Motor neuron (in vitro differentiated cells): ENCODE measurements around the gene SKIL. TPM values are rescaled to one million over a fixed set of nuclear protein-coding genes. Genes with fewer than 3 reads are reported as not detected.
"Not testable (repeated sequence)": the region's sequence is repeated elsewhere in the genome, so short reads cannot be mapped to it uniquely, and the experiment has no call there.

Source experiments
- ATAC-seq, 8 experiments: fragments of 200-7000 bp; cut with Tn5 transposase; replicated peaks in 6 of 8; 2 replicates each; pipeline ENCODE4 v1.8.0; 2021; ENCODE audit warnings: mild to moderate bottlenecking in 8 of 8, moderate library complexity in 8 of 8
- H3K27ac ChIP-seq, 2 donors: fragments of 250-450 bp; sonication (Bioruptor Pico); 2 replicates each; pipeline ENCODE4 v1.9.0; 2021; ENCODE audit warnings: antibody characterized with exemption in 2 of 2, mild to moderate bottlenecking in 2 of 2, moderate library complexity in 1 of 2
- H3K4me1 ChIP-seq, 2 donors: fragments of 250-450 bp; sonication (Bioruptor Pico); replicated peaks in 1 of 2; 2 replicates each; pipeline ENCODE4 v1.6.1; 2021; ENCODE audit warnings: antibody characterized with exemption in 2 of 2, mild to moderate bottlenecking in 2 of 2, moderate library complexity in 1 of 2
- H3K4me3 ChIP-seq, 5 donors: fragments of 250-450 bp; sonication (Bioruptor Pico); 2 replicates each; pipeline ENCODE4 v1.9.0; 2021; ENCODE audit warnings: antibody characterized with exemption in 5 of 5, mild to moderate bottlenecking in 5 of 5, moderate library complexity in 4 of 5
- WGBS, 10 experiments: fragments of 450-650 bp; shearing (Covaris generic); methylation state at CpG; one replicate each; pipeline ENCODE4 v1.0.0; 2022; 5-methylcytosine and 5-hydroxymethylcytosine counted together
- in situ Hi-C, 9 experiments: fragments of 400-800 bp; cut with MboI; loops; one replicate each; pipeline ENCODE4 v1.15.0; 2021; ENCODE audit warnings: low sequenced_read_pairs in 9 of 9, low pct_unique_long_range_greater_than_20kb in 2 of 9; ENCODE audit not compliant: unreplicated experiment in 9 of 9
- total RNA-seq, 8 experiments: library from RNA; unstranded; fragments of 300-600 nt; gene quantifications; 2 replicates each; pipeline versions ENCODE4 v1.2.3 to v1.2.4, GENCODE V29; 2022

SKIL gene, protein sequence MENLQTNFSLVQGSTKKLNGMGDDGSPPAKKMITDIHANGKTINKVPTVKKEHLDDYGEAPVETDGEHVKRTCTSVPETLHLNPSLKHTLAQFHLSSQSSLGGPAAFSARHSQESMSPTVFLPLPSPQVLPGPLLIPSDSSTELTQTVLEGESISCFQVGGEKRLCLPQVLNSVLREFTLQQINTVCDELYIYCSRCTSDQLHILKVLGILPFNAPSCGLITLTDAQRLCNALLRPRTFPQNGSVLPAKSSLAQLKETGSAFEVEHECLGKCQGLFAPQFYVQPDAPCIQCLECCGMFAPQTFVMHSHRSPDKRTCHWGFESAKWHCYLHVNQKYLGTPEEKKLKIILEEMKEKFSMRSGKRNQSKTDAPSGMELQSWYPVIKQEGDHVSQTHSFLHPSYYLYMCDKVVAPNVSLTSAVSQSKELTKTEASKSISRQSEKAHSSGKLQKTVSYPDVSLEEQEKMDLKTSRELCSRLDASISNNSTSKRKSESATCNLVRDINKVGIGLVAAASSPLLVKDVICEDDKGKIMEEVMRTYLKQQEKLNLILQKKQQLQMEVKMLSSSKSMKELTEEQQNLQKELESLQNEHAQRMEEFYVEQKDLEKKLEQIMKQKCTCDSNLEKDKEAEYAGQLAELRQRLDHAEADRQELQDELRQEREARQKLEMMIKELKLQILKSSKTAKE
- total RNA-seq = 100 to 1,000 TPM in 1 of 8 experiments, 10 to 100 TPM in 7; 36.3 to 132 (median 58.3) TPM

GRCh38 chr3:170357176-170358041 is at the start of gene SKIL:
Gene SKIL (plus strand): TSS chr3:170357715. CDS start chr3:170360332, 2,617 bp downstream.
- in situ Hi-C loops = loop anchor here in 1 of 9 experiments (25.0 kb wide), 1 partner anchor 170 kb away; the partner anchor contains the start of gene PHC3
- H3K4me1 ChIP-seq = peaks cover 34 to 48% of the 10 kb centered on the region in 2 donors
- H3K27ac ChIP-seq = peak within 1 kb of the TSS; percentile 94 to 95
- peak; percentile 59 to 84 (median 76) for ATAC-seq
- no CpG with 5 or more reads among the region's 124 CpGs for WGBS, 10 experiments
- H3K4me3 ChIP-seq = peak within 1 kb of the TSS; percentile 58 to 86 (median 68)

DNA sequence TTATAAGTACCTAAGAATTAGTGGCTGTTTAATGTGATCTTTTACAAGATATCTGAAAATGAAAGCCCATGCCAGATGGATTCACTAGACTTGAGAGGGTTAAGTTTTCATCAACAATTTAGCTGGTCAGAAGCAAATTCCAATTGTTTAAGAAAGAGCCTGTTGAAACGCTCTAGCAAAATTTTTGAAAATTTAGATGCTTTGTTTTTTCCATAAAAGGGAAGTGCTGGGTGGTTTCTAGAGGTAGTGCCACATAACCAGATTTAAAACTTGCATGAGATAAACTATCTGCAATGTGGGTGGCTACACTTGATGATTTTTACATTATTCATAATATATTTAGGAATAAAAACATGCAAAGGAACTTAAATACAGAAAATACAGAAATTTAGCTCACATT is 48.5 kb upstream of the SKIL start:
- Histone ChIP-seq H3K4me3 (no peak overlapping the region), H3K4me1 (no peaks in the 10 kb centered on the region), H3K27ac (no peak overlapping the region)
- WGBS, 10 experiments = 0 to 100% (median 78%) methylated on average over 1 of the region's 1 CpG
- ATAC-seq = peak in 2 of 8 experiments; percentile 10 to 33
- in situ Hi-C loops = no loop called here

DNA sequence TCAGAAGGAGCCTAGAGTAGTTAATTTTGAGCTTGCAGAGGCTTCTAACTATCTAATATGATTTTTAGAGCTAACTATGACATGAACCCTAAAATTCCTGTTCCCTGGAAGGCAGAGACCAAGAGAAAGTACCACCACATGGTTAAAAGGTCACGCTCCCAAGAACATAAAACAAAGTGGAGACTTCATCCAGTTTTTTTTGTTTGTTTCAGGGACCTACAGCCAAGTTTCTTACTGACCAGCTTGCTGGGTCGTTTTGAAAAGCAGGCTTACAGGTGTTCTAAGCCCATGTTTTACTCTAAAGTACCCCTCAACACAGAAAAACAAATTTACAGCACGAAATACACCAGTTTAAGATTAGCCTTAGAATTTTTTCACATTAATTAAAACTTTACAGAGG is 39.6 kb upstream of the SKIL start:
- in situ Hi-C loops = no loop called here
- 51 to 100% (median 67%) methylated on average over 1 to 3 of the region's 3 CpGs; no CpG with 5 or more reads in 1 of the 10 experiments for WGBS, 10 experiments

DNA sequence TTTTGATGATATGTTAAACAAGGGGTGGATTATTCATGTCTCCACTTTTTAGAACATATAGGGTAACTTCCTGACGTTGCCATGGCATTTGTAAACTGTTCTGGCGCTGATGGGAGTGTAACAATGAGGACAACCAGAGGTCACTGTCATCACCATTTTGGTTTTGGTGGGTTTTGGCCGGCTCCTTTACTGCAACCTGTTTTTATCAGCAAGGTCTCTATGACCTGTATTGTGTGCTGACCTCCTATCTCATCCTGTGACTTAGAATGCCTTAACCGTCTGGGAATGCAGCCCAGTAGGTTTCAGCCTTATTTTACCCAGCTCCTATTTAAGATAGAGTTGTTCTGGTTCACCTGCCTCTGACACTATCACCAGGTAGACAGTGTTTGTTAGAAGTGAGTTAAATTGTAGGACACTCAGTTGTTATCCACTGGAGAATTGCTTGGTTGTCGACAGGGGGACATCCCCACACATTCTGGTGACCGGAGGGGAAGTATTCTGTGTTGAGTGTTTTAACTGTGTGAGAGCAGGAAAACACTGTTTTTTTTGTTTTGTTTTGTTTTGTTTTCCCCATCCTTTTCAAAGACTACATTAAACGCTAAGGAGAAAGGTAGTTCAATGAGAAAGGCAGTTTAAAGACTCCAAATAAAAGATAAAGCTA is 36.9 kb upstream of the SKIL start:
- WGBS, 10 experiments = 68 to 100% (median 84%) methylated on average over 1 to 6 of the region's 7 CpGs
- Histone ChIP-seq H3K4me1 (peaks cover 16 to 19% of the 10 kb centered on the region in 2 donors), H3K27ac (no peak overlapping the region), H3K4me3 (no peak overlapping the region)
- no peak for ATAC-seq
- in situ Hi-C loops = no loop called here

More for the DNA sequence above, 39.6 kb upstream of the SKIL start:
- Histone ChIP-seq H3K27ac (no peak overlapping the region), H3K4me3 (no peak overlapping the region), H3K4me1 (peaks cover 9 to 11% of the 10 kb centered on the region in 2 donors)
- ATAC-seq = no peak

DNA sequence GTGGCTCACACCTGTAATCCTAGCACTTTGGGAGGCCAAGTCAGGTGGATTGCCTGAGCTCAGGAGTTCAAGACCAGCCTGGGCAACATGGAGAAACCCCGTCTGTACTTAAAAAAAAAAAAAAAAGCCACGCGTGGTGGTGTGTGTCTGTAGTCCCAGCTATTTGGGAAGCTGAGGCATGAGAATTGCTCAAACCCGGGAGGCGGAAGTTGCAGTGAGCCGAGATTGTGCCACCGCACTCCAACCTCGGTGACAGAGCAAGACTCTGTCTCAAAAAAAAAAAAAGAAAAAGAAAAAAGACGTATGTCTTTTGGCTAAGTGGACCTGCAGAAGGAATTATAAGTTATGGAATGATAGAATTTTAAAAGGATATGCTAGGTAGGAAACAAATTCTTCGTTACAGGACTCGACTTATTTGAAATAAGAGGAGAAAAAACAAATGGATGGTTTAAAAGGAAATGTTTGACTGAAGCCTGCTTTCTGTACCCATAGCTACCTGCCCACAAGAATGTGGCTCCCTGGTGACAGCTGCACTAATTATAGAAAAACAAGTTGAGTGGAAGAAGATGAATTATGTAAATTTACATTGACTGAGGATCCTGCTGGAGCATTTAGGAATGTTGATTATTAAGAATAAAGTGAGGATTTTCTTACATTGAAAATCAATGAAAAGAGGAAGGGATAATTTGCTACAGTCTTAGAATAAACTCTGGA is 36.0 kb upstream of the SKIL start:
- no peak overlapping the region for H3K4me3 ChIP-seq
- 82 to 97% (median 91%) methylated on average over 4 to 11 of the region's 11 CpGs for WGBS, 10 experiments
- H3K4me1 ChIP-seq = peaks cover 16 to 19% of the 10 kb centered on the region in 2 donors
- no peak overlapping the region for H3K27ac ChIP-seq
- peak in 1 of 8 experiments; percentile 50 for ATAC-seq
- in situ Hi-C loops = no loop called here

GRCh38 chr3:170322566-170323269 is 34.8 kb upstream of the SKIL start:
- peak; percentile 60 to 86 (median 78) for ATAC-seq
- H3K27ac ChIP-seq = peak overlapping the region in 1 of 2 donors; percentile 37
- WGBS, 10 experiments = 10 to 87% (median 37%) methylated on average over 1 to 6 of the region's 10 CpGs
- in situ Hi-C loops = no loop called here
- H3K4me1 ChIP-seq = peaks cover 16 to 19% of the 10 kb centered on the region in 2 donors
- no peak overlapping the region for H3K4me3 ChIP-seq

DNA sequence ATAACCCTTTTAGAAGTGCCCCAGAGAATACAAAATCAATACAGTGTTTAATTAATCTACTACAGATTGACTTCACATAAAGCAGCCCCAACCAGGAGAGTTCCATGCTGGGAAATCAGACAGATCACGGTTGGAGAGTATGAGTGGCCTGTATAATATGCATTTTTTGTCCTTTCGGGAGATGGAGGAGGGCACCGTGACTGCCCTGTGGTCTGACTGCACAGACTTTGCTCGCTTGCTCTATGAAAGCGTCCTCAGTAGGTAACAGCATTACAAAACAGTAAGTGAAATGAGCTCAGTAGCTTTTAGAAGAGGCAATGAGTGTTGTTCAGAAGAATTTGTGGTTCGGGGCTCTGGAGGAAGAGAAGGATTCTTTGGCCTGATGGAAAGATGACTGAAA is 34.2 kb upstream of the SKIL start:
- Histone ChIP-seq H3K27ac (no peak overlapping the region), H3K4me3 (no peak overlapping the region), H3K4me1 (peaks cover 16 to 19% of the 10 kb centered on the region in 2 donors)
- ATAC-seq = peak in 7 of 8 experiments; percentile 41 to 88 (median 64)
- WGBS, 10 experiments = 60 to 98% (median 80%) methylated on average over 1 to 5 of the region's 6 CpGs; no CpG with 5 or more reads in 1 of the 10 experiments
- in situ Hi-C loops = no loop called here

DNA sequence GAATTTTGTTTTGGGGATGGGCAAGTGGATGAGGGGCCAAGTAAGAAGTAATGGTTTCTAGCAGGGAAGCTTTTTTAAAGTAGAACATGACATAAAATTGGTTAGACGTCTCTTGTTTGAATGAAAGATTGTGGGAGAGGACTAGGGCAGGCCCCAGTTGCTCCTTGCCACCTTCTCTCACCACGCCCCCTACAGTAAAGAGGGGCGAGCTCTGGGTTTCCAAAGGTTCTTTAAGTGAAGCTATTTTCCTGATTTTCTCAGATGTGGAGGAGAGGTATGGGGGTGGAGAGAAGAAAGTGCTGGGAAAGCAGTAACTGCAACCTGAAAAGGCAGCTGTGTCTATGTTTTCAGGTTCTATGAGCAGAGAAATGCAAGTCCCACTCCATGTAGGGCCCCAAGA is 32.6 kb upstream of the SKIL start:
- no peak for ATAC-seq
- in situ Hi-C loops = no loop called here
- Histone ChIP-seq H3K27ac (no peak overlapping the region), H3K4me3 (no peak overlapping the region), H3K4me1 (peaks cover 16 to 19% of the 10 kb centered on the region in 2 donors)
- 60 to 86% (median 71%) methylated on average over 1 to 3 of the region's 3 CpGs; no CpG with 5 or more reads in 4 of the 10 experiments for WGBS, 10 experiments

- no peak for ATAC-seq
- Histone ChIP-seq H3K4me1 (peaks cover 13 to 17% of the 10 kb centered on the region in 2 donors), H3K27ac (no peak overlapping the region), H3K4me3 (no peak overlapping the region)
- in situ Hi-C loops = no loop called here
- 20 to 93% (median 83%) methylated on average over 1 to 6 of the region's 24 CpGs; no CpG with 5 or more reads in 3 of the 10 experiments for WGBS, 10 experiments
Measured at GRCh38 chr3:170327040-170327808, 30.3 kb upstream of the SKIL start.

GRCh38 chr3:170327868-170328548 is 29.5 kb upstream of the SKIL start:
- in situ Hi-C loops, H3K4me3 ChIP-seq, ATAC-seq, H3K4me1 ChIP-seq, H3K27ac ChIP-seq: not testable (repeated sequence)
- 60 to 100% (median 86%) methylated on average over 1 to 4 of the region's 7 CpGs; no CpG with 5 or more reads in 3 of the 10 experiments for WGBS, 10 experiments
